HepG2 (cell line): ENCODE results near the gene GLUD1. TPM values are rescaled to one million over a fixed set of nuclear protein-coding genes. Genes with fewer than 3 reads are reported as not detected.

ENCODE experiments used
- ARID5B ChIP-seq: IDR thresholded peaks from 2 replicates; pipeline ENCODE4 v1.4.0; 2020; ENCODE audit warnings: mild to moderate bottlenecking, missing genetic modification reagents
- GATAD2A ChIP-seq: IDR thresholded peaks from 2 replicates; pipeline ENCODE4 v1.6.1; 2016
- GPBP1L1 ChIP-seq: sonication (generic); formaldehyde crosslinking; IDR thresholded peaks from 2 replicates; pipeline ENCODE4 v1.5.0; 2020; ENCODE audit warnings: mild to moderate bottlenecking, missing genetic modification reagents
- LRRFIP1 ChIP-seq: sonication (generic); formaldehyde crosslinking; conservative IDR thresholded peaks from 2 replicates; pipeline ENCODE4 v1.4.0; 2020; ENCODE audit warnings: missing genetic modification reagents
- ZBTB37 ChIP-seq: sonication (generic); formaldehyde crosslinking; IDR thresholded peaks from 2 replicates; pipeline ENCODE4 v1.4.0; 2020; ENCODE audit warnings: mild to moderate bottlenecking, missing genetic modification reagents
- ZIK1 ChIP-seq: sonication (generic); formaldehyde crosslinking; IDR thresholded peaks from 2 replicates; pipeline ENCODE4 v1.5.0; 2020; ENCODE audit warnings: mild to moderate bottlenecking, low read depth, missing genetic modification reagents, borderline replicate concordance
- ZMAT3 ChIP-seq: sonication (generic); formaldehyde crosslinking; conservative IDR thresholded peaks from 2 replicates; pipeline ENCODE4 v1.7.0; 2021; ENCODE audit warnings: missing genetic modification reagents
- ZNF180 ChIP-seq: sonication (generic); formaldehyde crosslinking; IDR thresholded peaks from 2 replicates; pipeline ENCODE4 v1.4.0; 2020; ENCODE audit warnings: low read depth, missing genetic modification reagents, borderline replicate concordance
- ZNF354B ChIP-seq: sonication (generic); formaldehyde crosslinking; IDR thresholded peaks from 2 replicates; pipeline ENCODE4 v1.8.0; 2022; ENCODE audit warnings: mild to moderate bottlenecking, missing genetic modification reagents
- ZNF431 ChIP-seq: sonication (generic); formaldehyde crosslinking; IDR thresholded peaks from 2 replicates; pipeline ENCODE4 v1.9.0; 2022; ENCODE audit warnings: missing genetic modification reagents, low read depth, mild to moderate bottlenecking, borderline replicate concordance
- ZNF484 ChIP-seq: sonication (generic); formaldehyde crosslinking; IDR thresholded peaks from 2 replicates; pipeline ENCODE4 v1.5.1; 2020; ENCODE audit warnings: mild to moderate bottlenecking, low read depth, missing genetic modification reagents, borderline replicate concordance
- ZNF609 ChIP-seq: sonication (generic); formaldehyde crosslinking; IDR thresholded peaks from 2 replicates; pipeline ENCODE4 v1.4.0; 2020; ENCODE audit warnings: mild to moderate bottlenecking, missing genetic modification reagents, borderline replicate concordance
- ZSCAN29 ChIP-seq: sonication (generic); formaldehyde crosslinking; conservative IDR thresholded peaks from 2 replicates; pipeline ENCODE4 v1.4.0; 2020; ENCODE audit warnings: mild to moderate bottlenecking, missing genetic modification reagents
- polyA plus RNA-seq, 8 experiments: library from polyadenylated mRNA; depleted of rRNA in 3 of 8; stranded (reverse) in 7 of 8; unstranded in 1 of 8; fragments of >200 nt; fragmentation: Illumina TruSeq in 4 of 8; extraction: Trizol in 4 of 8; gene quantifications; 2 replicates each; pipeline versions ENCODE4 v1.2.1 to v1.2.3, GENCODE V29; 2011 to 2016; ENCODE audit warnings: low read depth in 4 of 8, missing spikeins in 1 of 8, mixed read lengths in 1 of 8; ENCODE audit not compliant: insufficient read depth in 1 of 8
- total RNA-seq, 5 experiments: library from RNA; depleted of rRNA; stranded (reverse); fragments of >200 nt; fragmentation: Illumina TruSeq; extraction: Trizol; gene quantifications; 2 replicates each; pipeline ENCODE4 v1.2.3, GENCODE V29; 2016; ENCODE audit warnings: low read depth in 1 of 5

GLUD1 gene
- total and polyA plus RNA-seq, 2 of the 13 experiments (the other 11 are each of a cell fraction or from before 2014, with no cell fraction given): 301 to 798 TPM

- TF ChIP-seq ARID5B (CRISPR knock-in tag): peak; percentile 76
- TF ChIP-seq ZNF484 (CRISPR knock-in tag): peak; percentile 34; the same call in 1 of the 2 replicates
- TF ChIP-seq ZMAT3 (CRISPR knock-in tag): peak; percentile 47; the same call in 1 of the 2 replicates
- no peak for TF ChIP-seq ZNF354B (CRISPR knock-in tag)
- TF ChIP-seq ZIK1: peak; percentile 75; the same call in 1 of the 2 replicates
- no peak for TF ChIP-seq ZBTB37 (CRISPR knock-in tag)
- TF ChIP-seq GPBP1L1: no peak
- TF ChIP-seq GATAD2A (CRISPR knock-in tag): peak; percentile 27; the same call in 1 of the 2 replicates
- no peak for TF ChIP-seq ZSCAN29 (CRISPR knock-in tag)
- TF ChIP-seq ZNF609 (CRISPR knock-in tag): peak; percentile 85; the same call in 1 of the 2 replicates
- no peak for TF ChIP-seq LRRFIP1 (CRISPR knock-in tag)
- no peak for TF ChIP-seq ZNF431 (CRISPR knock-in tag)
- TF ChIP-seq ZNF180 (CRISPR knock-in tag): peak; percentile 76; the same call in 1 of the 2 replicates
These were observed 748 bp upstream of the GLUD1 start (continued) for GRCh38 chr10:87095236-87095945.
